Urinary bladder (tissue), 4 donors: ENCODE data around the gene EXOC4. TPM values are rescaled to one million over a fixed set of nuclear protein-coding genes. Genes with fewer than 3 reads are reported as not detected.
"Not testable (repeated sequence)": the region's sequence is repeated elsewhere in the genome, so short reads cannot be mapped to it uniquely, and the experiment has no call there.

Source experiments
- DNase-seq: peaks from one replicate; pipeline ENCODE4 v3.0.0-alpha.2; 2015; ENCODE audit errors: extremely low spot score
- H3K27ac ChIP-seq: one replicate; pipeline ENCODE4 v1.5.1; 2013; ENCODE audit warnings: low read depth, mild to moderate bottlenecking, moderate library complexity
- H3K36me3 ChIP-seq: one replicate; pipeline ENCODE4 v1.6.1; 2013; ENCODE audit warnings: mild to moderate bottlenecking, moderate library complexity; ENCODE audit not compliant: insufficient read depth
- H3K4me1 ChIP-seq: one replicate; pipeline ENCODE4 v1.6.1; 2013; ENCODE audit warnings: mild to moderate bottlenecking, moderate library complexity; ENCODE audit not compliant: insufficient read depth
- H3K4me3 ChIP-seq: one replicate; pipeline ENCODE4 v1.5.1; 2013; ENCODE audit warnings: low read depth, low read length
- WGBS: extraction: QIAGEN DNeasy Blood & Tissue Kit; methylation state at CpG from one replicate; pipeline ENCODE4 v1.1.7; 2013; 5-methylcytosine and 5-hydroxymethylcytosine counted together
- polyA plus RNA-seq: library from polyadenylated mRNA; stranded (reverse); fragments of 200-250 nt; gene quantifications from one replicate; pipeline ENCODE4 v1.2.3, GENCODE V29; 2013
- total RNA-seq: library from RNA; depleted of rRNA; stranded (reverse); fragments of >200 nt; gene quantifications from one replicate; pipeline ENCODE4 v1.2.3, GENCODE V29; 2014
- donor health status: healthy with polysubstance abuse.
- donor health status: healthy.

The EXOC4 gene
- total and polyA plus RNA-seq, 2 donors = 31.0 to 163 TPM

GRCh38 chr7:133310232-133310862 lies 57.5 kb downstream of the EXOC4 start:
- Histone ChIP-seq H3K36me3 (peaks cover 3% of the 10 kb centered on the region), H3K27ac (no peak overlapping the region), H3K4me1 (no peaks in the 10 kb centered on the region), H3K4me3 (no peak overlapping the region)
- DNase-seq = no peak
- WGBS = 32% methylated on average over 3 of the region's 3 CpGs

- no peak overlapping the region for H3K4me3 ChIP-seq
- DNase-seq = no peak
- WGBS = 85% methylated on average over 1 of the region's 1 CpG
- H3K36me3 ChIP-seq = no peaks in the 10 kb centered on the region
- no peak overlapping the region for H3K27ac ChIP-seq
- H3K4me1 ChIP-seq = no peaks in the 10 kb centered on the region
These were observed 60.7 kb downstream of the EXOC4 start for GRCh38 chr7:133313575-133313974.

GRCh38 chr7:133314084-133314483 lies 61.2 kb downstream of the EXOC4 start:
- H3K36me3 ChIP-seq = no peaks in the 10 kb centered on the region
- no peak for DNase-seq
- H3K27ac ChIP-seq = no peak overlapping the region
- H3K4me3 ChIP-seq = no peak overlapping the region
- H3K4me1 ChIP-seq = no peaks in the 10 kb centered on the region
- WGBS = 92% methylated on average over 1 of the region's 1 CpG

GRCh38 chr7:133315332-133316040 lies 62.6 kb downstream of the EXOC4 start:
- H3K4me3 ChIP-seq = no peak overlapping the region
- WGBS = 82% methylated on average over 6 of the region's 6 CpGs
- no peaks in the 10 kb centered on the region for H3K36me3 ChIP-seq
- no peak overlapping the region for H3K27ac ChIP-seq
- no peak for DNase-seq
- no peaks in the 10 kb centered on the region for H3K4me1 ChIP-seq

- DNase-seq = no peak
- no peak overlapping the region for H3K27ac ChIP-seq
- no peaks in the 10 kb centered on the region for H3K4me1 ChIP-seq
- WGBS = 98% methylated on average over 2 of the region's 2 CpGs
- H3K36me3 ChIP-seq = no peaks in the 10 kb centered on the region
- H3K4me3 ChIP-seq = no peak overlapping the region
These were observed 67.0 kb downstream of the EXOC4 start for GRCh38 chr7:133319842-133320241.

- no peaks in the 10 kb centered on the region for H3K4me1 ChIP-seq
- WGBS = 70% methylated on average over 2 of the region's 2 CpGs
- H3K36me3 ChIP-seq = no peaks in the 10 kb centered on the region
- DNase-seq = no peak
- H3K27ac ChIP-seq = no peak overlapping the region
- H3K4me3 ChIP-seq = no peak overlapping the region
These were observed 68.0 kb downstream of the EXOC4 start for GRCh38 chr7:133320891-133321290.

GRCh38 chr7:133321366-133321765 lies 68.5 kb downstream of the EXOC4 start:
- H3K36me3 ChIP-seq, DNase-seq, H3K4me3 ChIP-seq, H3K27ac ChIP-seq, H3K4me1 ChIP-seq: not testable (repeated sequence)
- 97% methylated on average over 4 of the region's 4 CpGs for WGBS

- H3K27ac ChIP-seq, H3K36me3 ChIP-seq, DNase-seq, H3K4me1 ChIP-seq, H3K4me3 ChIP-seq: not testable (repeated sequence)
- WGBS = 98% methylated on average over 8 of the region's 8 CpGs
These were observed 73.9 kb downstream of the EXOC4 start for GRCh38 chr7:133326745-133327144.

GRCh38 chr7:133328021-133328420 lies 75.1 kb downstream of the EXOC4 start:
- not testable (repeated sequence) for DNase-seq, H3K4me1 ChIP-seq, H3K4me3 ChIP-seq, H3K27ac ChIP-seq, H3K36me3 ChIP-seq
- 98% methylated on average over 1 of the region's 1 CpG for WGBS

- 89% methylated on average over 6 of the region's 6 CpGs for WGBS
- Histone ChIP-seq H3K36me3 (peaks cover 2% of the 10 kb centered on the region), H3K27ac (no peak overlapping the region), H3K4me3 (no peak overlapping the region), H3K4me1 (no peaks in the 10 kb centered on the region)
- no peak for DNase-seq
These were observed 77.2 kb downstream of the EXOC4 start for GRCh38 chr7:133330085-133330484.

GRCh38 chr7:133331861-133332260 lies 79.0 kb downstream of the EXOC4 start:
- WGBS = 95% methylated on average over 1 of the region's 1 CpG
- Histone ChIP-seq H3K4me1 (no peaks in the 10 kb centered on the region), H3K27ac (no peak overlapping the region), H3K4me3 (no peak overlapping the region), H3K36me3 (peaks cover 2% of the 10 kb centered on the region)
- DNase-seq = no peak

- WGBS = 96% methylated on average over 2 of the region's 2 CpGs
- H3K27ac ChIP-seq = no peak overlapping the region
- peaks cover 3% of the 10 kb centered on the region for H3K36me3 ChIP-seq
- H3K4me3 ChIP-seq = no peak overlapping the region
- H3K4me1 ChIP-seq = no peaks in the 10 kb centered on the region
- DNase-seq = no peak
These were observed 86.9 kb downstream of the EXOC4 start for GRCh38 chr7:133339772-133340171.

- no peak overlapping the region for H3K27ac ChIP-seq
- H3K36me3 ChIP-seq = peaks cover 2% of the 10 kb centered on the region
- WGBS = 77% methylated on average over 3 of the region's 3 CpGs
- no peak overlapping the region for H3K4me3 ChIP-seq
- no peak for DNase-seq
- H3K4me1 ChIP-seq = no peaks in the 10 kb centered on the region
These were observed 91.4 kb downstream of the EXOC4 start for GRCh38 chr7:133344275-133344674.

- H3K4me1 ChIP-seq = no peaks in the 10 kb centered on the region
- 74% methylated on average over 8 of the region's 8 CpGs for WGBS
- H3K4me3 ChIP-seq = no peak overlapping the region
- peaks cover 2% of the 10 kb centered on the region for H3K36me3 ChIP-seq
- no peak for DNase-seq
- H3K27ac ChIP-seq = no peak overlapping the region
These were observed 93.0 kb downstream of the EXOC4 start for GRCh38 chr7:133345690-133346421.
